Dedifferentiated amniotic fluid mesenchymal stem cell (primary cell): ENCODE results near the gene TNIK.
A peak's percentile ranks its signal among the peaks of the same experiment; 100 is the strongest.

Source experiments
- DNase-seq: peaks from one replicate; pipeline ENCODE4 v3.0.0-alpha.2; 2016; ENCODE audit errors: extremely low spot score

Gene TNIK

GRCh38 chr3:171417813-171418212, 42.4 kb downstream of the TNIK start:
- DNase-seq: peak; percentile 29

GRCh38 chr3:171417137-171417536, 43.1 kb downstream of the TNIK start:
- no peak for DNase-seq

GRCh38 chr3:171416666-171417065, 43.5 kb downstream of the TNIK start:
- no peak for DNase-seq

GRCh38 chr3:171416061-171416460, 44.1 kb downstream of the TNIK start:
- DNase-seq: no peak

- DNase-seq: peak; percentile 26
Measured at GRCh38 chr3:171415070-171415469, 45.1 kb downstream of the TNIK start.

DNA sequence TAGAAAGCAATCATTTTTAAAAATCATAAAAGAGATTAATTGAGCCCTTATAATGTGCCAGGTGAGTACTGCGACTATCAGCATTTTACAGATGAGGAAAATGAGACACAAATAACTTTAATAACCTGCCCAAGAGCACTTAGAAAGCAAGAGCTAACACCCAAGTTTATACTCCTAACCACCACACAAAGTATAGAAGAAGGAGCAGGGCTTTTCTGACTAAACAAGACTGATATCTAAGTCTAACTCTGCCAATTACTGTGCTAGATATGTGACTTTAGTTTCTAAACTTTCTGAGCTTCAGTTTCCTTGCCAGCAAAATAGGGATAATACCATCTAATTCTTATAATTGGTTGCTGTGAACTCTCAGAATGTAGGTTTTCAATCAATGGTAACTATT, 47.7 kb downstream of the TNIK start:
- DNase-seq: no peak

DNA sequence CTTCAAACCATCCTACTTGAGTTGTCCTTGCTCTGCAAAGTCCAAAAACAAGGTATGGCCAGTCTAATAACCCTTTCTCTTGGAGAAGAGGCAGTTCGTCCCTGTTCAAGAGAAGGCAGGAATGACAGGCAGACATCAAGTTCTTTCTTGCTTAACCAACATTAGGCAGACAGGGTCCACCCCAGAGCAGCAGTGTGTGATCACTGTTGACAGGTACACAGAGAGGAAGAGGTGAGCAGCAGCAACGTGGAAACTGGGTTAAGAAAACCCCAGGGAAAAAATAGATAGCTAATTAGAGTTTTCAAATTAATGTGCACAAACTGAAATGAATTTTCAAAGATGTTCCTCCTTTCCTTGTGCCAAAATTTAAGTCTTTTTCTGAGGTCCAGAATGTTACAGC, 48.2 kb downstream of the TNIK start:
- no peak for DNase-seq

- DNase-seq: no peak
Measured at GRCh38 chr3:171410186-171410585, 50.0 kb downstream of the TNIK start.

DNA sequence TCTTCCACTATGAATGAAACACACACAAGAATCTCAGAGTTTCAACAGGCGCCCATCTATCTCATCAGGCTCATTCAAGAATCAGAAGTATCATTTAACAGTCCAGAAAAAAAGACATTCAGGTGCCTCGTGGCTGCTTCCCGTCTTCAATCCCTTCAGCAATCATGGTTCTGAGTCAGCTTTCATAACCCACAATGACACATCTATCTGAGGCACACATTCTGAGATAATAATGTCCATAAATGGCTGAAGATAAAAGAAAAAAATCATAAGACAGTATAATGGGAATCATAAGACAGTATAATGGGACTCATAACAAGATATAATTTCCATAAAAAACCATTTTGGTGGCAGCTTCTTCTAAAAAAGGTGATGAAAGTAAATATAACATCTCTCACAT, 52.4 kb downstream of the TNIK start:
- DNase-seq: no peak

- no peak for DNase-seq
Measured at GRCh38 chr3:171404376-171404967, 55.7 kb downstream of the TNIK start.

DNA sequence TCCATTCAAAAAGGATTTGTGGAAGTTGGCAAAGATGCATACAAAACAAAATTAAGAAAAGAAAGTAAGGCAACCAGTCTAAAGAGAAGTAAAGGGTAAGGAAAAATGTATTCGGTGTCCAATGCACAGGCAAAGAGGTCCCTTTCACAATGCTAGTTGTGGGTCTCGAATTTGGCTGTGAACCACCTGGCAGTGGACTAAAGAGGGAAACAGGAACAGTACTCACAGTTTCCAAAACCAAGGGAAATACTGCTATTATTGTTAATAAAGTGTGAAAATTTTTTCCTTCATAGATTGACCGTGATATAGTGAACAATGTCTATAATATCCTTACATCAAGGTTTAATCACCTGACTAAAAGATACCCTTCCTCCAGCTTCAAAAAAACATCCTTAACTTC, 57.9 kb downstream of the TNIK start:
- no peak for DNase-seq

GRCh38 chr3:171401432-171401831, 58.8 kb downstream of the TNIK start:
- no peak for DNase-seq

DNA sequence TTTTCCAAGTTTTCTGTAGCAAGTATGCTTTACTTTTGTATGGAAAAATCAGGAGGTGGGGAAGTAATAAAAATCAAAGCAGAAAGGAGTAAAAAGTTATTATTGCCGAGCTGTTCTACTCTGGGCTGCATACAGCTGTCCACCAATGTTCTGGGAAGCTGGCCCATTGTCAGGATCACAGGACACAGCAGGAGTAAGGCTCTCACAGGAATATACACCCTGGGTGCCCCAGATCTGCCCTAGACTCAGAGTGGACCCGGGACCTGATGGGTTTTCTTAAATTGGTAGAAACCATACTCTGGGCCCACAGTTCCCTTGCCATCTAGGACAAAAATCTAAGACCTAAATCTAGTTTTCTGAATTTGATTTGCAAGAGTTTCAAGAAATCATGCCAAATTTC, 60.4 kb downstream of the TNIK start:
- no peak for DNase-seq

DNA sequence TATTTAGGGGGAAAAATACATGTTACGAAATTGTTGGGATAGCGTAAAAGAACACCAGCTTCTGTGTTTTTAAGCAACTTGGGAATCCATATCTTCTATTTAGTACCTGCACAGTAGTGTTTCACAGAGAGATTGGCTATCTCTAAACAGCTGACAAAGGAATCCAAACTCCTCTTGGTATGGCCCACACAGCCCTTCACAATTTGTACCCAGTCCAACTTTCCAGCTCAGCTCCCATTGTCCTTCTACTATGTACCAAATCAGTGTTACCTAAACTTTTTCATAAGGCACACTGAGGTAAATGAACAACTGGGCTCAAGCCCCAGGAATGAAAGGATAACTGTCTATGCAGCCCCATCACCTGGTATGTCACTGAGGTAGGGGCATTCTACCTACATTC, 61.9 kb downstream of the TNIK start:
- DNase-seq: no peak

- no peak for DNase-seq
Measured at GRCh38 chr3:171397089-171397488, 63.1 kb downstream of the TNIK start.

DNA sequence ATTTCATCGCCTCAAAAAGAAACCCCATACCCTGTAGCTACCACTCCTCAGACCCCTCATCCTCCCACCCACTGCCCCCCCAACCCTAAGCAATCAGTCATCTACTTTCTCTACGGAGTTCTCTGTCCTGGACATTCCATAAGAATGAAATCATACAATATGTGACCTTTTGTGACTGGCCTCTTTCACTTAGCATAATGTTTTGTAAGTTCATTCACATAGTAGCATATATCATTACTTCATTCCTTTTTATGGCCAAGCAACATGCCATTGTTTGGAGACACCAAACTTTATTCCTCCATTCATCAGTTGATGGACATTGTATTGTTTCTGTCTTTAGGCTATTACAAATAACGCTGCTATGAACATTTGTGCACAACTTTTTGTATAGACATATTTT, 64.2 kb downstream of the TNIK start:
- no peak for DNase-seq

- DNase-seq: no peak
Measured at GRCh38 chr3:171393032-171393744, 67.0 kb downstream of the TNIK start.

- no peak for DNase-seq
Measured at GRCh38 chr3:171391432-171391831, 68.8 kb downstream of the TNIK start.

DNA sequence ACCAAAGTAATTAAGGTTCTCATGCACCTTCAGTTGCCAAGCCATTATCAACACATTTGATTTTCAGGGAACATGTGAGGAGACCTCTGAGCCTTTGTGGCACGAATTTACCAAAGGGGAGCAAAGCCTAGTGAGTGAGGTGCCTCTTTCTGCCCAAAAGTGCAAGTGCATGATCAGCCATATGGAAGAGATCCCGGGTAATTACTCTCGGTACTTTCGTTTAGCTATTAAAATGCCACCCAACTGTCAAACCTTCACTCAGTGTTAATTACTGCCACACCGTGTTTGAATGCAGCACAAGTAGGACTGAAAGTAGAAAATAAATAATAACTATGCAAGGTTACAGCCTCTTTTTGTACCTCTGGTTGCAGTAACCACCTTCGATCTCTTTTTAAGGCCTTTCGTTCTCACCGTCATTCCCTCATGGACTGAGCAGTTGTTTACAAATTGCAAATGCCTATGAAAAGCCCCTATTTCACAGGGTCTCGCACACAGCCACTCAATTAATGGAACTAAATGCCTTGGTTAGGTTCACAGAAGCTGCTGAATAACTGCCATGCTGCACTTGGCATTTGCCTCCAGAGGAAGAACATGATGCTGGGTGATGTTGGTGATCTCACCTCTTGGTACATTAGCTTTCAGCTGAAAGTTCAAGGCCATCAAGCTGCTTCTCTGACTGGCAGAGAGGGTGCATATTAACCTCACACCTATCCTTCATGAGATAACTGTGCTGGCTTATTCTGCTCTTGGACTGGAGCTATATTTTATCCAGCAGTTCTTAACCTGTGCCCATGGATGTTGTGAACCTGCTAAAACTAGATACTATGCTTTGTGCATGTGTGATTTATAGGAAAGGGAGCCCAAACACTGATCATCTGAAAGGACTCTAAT, 69.9 kb downstream of the TNIK start:
- no peak for DNase-seq

DNA sequence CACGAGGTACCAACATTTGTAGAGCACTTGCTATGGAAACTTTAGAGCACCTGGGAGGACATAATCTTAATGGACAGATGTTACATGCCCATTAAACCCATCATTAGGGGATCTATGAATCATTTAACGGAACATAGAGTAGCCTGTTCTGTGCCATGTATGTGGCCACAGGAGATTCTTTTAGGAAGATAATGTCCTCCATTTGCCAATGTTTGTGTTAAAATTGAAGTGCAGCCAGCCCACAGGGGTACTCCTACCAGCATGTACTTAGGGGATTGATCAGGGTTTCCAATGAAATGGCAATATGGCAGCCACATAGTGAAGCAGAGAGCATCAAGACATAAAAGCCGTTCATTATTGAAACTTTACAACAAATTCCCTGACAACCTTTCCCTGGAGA, 70.7 kb downstream of the TNIK start:
- no peak for DNase-seq

DNA sequence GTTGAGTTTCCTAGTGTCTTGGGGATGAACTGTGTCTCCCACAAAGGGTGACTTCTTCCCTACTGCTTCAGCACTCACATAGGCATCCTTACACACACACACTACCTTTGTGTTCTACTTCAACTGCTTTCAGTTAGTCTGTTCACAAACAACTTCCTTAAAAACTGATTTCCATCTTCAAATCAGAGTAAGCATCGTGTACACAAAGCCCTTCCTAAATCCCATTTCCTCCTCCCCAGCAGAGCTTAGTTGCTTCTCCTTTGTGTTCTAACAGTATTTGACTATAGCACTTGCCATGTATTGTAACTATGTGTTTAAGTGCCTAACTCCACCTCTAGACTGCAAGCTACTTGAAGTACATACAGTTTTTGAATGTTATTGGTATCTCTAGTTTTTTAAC, 71.7 kb downstream of the TNIK start:
- no peak for DNase-seq

DNA sequence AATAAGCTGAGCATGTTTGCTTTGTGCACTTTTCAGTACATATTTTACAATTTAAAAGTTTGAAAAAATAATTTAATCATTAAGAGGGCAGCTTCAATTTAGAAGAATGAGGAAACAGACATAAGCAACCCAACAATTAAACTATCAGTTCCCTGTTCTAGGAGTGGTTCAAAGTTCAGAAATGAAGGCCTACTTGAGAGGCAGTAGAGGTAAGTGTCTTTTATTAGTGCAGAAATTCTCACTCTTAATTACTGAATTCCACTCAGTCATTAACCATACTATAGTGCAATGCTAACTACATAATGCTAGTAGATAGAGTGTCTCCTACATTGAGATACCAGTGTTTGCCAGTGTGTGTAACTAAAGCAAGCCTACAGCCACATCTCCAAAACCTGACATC, 73.1 kb downstream of the TNIK start:
- no peak for DNase-seq

DNA sequence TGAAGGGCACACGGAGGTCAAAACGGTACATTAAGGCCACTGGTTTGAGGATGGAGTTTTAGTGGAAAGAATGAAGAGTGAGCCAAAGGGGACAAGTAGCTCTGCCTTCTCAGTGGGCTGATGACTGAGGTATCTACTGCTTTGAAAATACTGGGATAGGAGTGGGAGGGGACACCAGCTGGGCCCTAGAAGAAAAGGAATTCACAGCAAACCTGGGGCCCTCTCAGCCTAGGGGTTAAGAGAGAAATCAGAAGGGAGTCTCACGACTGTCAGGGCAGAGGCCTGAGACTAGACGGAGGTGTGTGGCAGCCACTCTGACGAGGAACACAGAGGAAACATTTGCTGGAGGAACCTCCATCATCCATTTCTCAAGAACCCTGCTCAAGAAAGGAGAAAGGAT, 75.1 kb downstream of the TNIK start:
- DNase-seq: no peak
